ENCODE data around the gene PHF11.

GRCh38 chr13:49533011-49533410, 37.3 kb downstream of the PHF11 start:
- TF ChIP-seq CTCF (IDR thresholded peaks at IDR 0.05) (no peak), POLR2A (IDR thresholded peaks at IDR 0.05) (no peak)

Measured in testis (tissue), 2 donors.